Heart right ventricle (tissue), 16 donors: ENCODE measurements around the gene C13orf46. TPM values are rescaled to one million over a fixed set of nuclear protein-coding genes. Genes with fewer than 3 reads are reported as not detected.

Experiments
- ATAC-seq, 8 donors: fragments of 200-7000 bp; cut with Tn5 transposase; one replicate each; pipeline ENCODE4 v1.9.1; 2020; ENCODE audit warnings: mild to moderate bottlenecking in 8 of 8, moderate library complexity in 8 of 8, moderate number of reproducible peaks in 1 of 8
- DNase-seq, 2 donors: peaks; one replicate each; pipeline ENCODE4 v3.0.0-alpha.2; 2020
- H3K27ac ChIP-seq, 10 donors: fragments of 200-600 bp; sonication (generic) in 2 of 10; one replicate each; pipeline versions ENCODE4 v1.5.0 to v1.8.0; 2020 to 2022; ENCODE audit warnings: mild to moderate bottlenecking in 3 of 10
- H3K27me3 ChIP-seq, 7 donors: fragments of 200-600 bp; one replicate each; pipeline ENCODE4 v1.8.0; 2021 to 2022; ENCODE audit warnings: mild to moderate bottlenecking in 2 of 7
- H3K36me3 ChIP-seq, 9 donors: fragments of 200-600 bp; sonication (generic) in 1 of 9; one replicate each; pipeline versions ENCODE4 v1.5.0 to v1.8.0; 2020 to 2022; ENCODE audit warnings: mild to moderate bottlenecking in 2 of 9
- H3K4me1 ChIP-seq, 9 donors: fragments of 200-600 bp; sonication (generic) in 1 of 9; one replicate each; pipeline versions ENCODE4 v1.5.0 to v1.8.0; 2020 to 2022; ENCODE audit warnings: mild to moderate bottlenecking in 4 of 9
- H3K4me3 ChIP-seq, 10 donors: fragments of 200-600 bp; sonication (generic) in 2 of 10; one replicate each; pipeline versions ENCODE4 v1.5.0 to v1.8.0; 2020 to 2022; ENCODE audit warnings: mild to moderate bottlenecking in 7 of 10, moderate library complexity in 2 of 10
- H3K9me3 ChIP-seq, 11 donors: fragments of 200-600 bp in 10 of 11; sonication (generic) in 2 of 11; one replicate each; pipeline versions ENCODE4 v1.5.0 to v1.8.0; 2013 to 2022; ENCODE audit warnings: mild to moderate bottlenecking in 2 of 11, control low read depth in 1 of 11, moderate library complexity in 1 of 11
- CTCF ChIP-seq, 9 donors: fragments of 200-600 bp; sonication (generic) in 2 of 9; IDR thresholded peaks; one replicate each; pipeline versions ENCODE4 v1.5.0 to v1.8.0; 2021 to 2022; ENCODE audit warnings: antibody characterized with exemption in 9 of 9, mild to moderate bottlenecking in 5 of 9, moderate library complexity in 1 of 9
- WGBS, 2 donors: extraction: QIAGEN DNeasy Blood & Tissue Kit; methylation state at CpG; one replicate each; pipeline ENCODE4 v1.1.7; 2013; ENCODE audit warnings: inconsistent platforms in 1 of 2; 5-methylcytosine and 5-hydroxymethylcytosine counted together
- intact Hi-C, 10 donors: fragments of 100-400 bp; cut with DNase I; formaldehyde crosslinking; loops; one replicate each; pipeline versions ENCODE4 v1.11.1 to v1.14.2; 2022
- long read RNA-seq, 3 donors: library from polyadenylated mRNA; unstranded; transcript quantifications; one replicate each; pipeline ENCODE4 v2.0.0, GENCODE V29; 2020 to 2021
- polyA plus RNA-seq, 2 donors: library from polyadenylated mRNA; stranded (reverse); fragments of 200-250 nt; gene quantifications; one replicate each; pipeline ENCODE4 v1.2.3, GENCODE V29; 2013
- total RNA-seq, 10 donors: library from RNA; stranded (reverse); fragmentation: NEBNext Ultra II Directional in 3 of 10; extraction: Animal tissue kit (Norgen Biotek cat#: 25700) in 3 of 10; gene quantifications; one replicate each; pipeline versions ENCODE4 v1.2.1 to v1.2.4, GENCODE V29; 2021 to 2023
- donor health status: Arrhythmogenic right ventricular cardiomyopathy.
- donor health status: ischemic (EF 13 %, LVEDD 7.1; RV severe dilation, severe dysfunction).
- donor health status: healthy with polysubstance abuse.
- donor health status: DM: no; HTN: yes; CAD: no.
- donor health status: DM: no; HTN: no; CAD: no.
- donor health status: ischemic (EF 25% LVEDD 6.9; RV normal size, moderate dysfunction).
- donor health status: ischemic (EF 25% LVEDD 5.7; RV mildly dilated, moderate dysfunction).
- donor health status: healthy.
- donor health status: DM: yes; HTN: yes; CAD: no.
- donor health status: Ischemic cardiomyopathy.
- donor health status: ischemic (EF 35%, LVEDD 5.7; RV mildly dilated, moderate dysfunction).
- donor health status: nonischemic (EF 11% LVEDD 7.7; RV severe dilation, severe dysfunction).
- donor health status: DM: yes; HTN: yes; CAD: no.
- donor health status: PGD.
- donor health status: ischemic (EF 29% LVEDD 5.4; RV normal size, mild dysfunction).
- donor health status: nonischemic (EF 23%, LVEDD 6.1; RV moderate dilation, normal function).

The C13orf46 gene
- total RNA-seq (under 1 TPM; 0.15 to 0.80 (median 0.23) TPM), polyA plus RNA-seq (under 1 TPM; 0.09 to 0.37 TPM)
- long read RNA-seq, donor 1: 0 reads
- long read RNA-seq, donor 2: 0 reads
- long read RNA-seq, donor 3, partial matches to known transcripts: 0 of 1 reads
- long read RNA-seq, donor 3, other reads (novel, unspliced or antisense): 1 of 1 reads

DNA sequence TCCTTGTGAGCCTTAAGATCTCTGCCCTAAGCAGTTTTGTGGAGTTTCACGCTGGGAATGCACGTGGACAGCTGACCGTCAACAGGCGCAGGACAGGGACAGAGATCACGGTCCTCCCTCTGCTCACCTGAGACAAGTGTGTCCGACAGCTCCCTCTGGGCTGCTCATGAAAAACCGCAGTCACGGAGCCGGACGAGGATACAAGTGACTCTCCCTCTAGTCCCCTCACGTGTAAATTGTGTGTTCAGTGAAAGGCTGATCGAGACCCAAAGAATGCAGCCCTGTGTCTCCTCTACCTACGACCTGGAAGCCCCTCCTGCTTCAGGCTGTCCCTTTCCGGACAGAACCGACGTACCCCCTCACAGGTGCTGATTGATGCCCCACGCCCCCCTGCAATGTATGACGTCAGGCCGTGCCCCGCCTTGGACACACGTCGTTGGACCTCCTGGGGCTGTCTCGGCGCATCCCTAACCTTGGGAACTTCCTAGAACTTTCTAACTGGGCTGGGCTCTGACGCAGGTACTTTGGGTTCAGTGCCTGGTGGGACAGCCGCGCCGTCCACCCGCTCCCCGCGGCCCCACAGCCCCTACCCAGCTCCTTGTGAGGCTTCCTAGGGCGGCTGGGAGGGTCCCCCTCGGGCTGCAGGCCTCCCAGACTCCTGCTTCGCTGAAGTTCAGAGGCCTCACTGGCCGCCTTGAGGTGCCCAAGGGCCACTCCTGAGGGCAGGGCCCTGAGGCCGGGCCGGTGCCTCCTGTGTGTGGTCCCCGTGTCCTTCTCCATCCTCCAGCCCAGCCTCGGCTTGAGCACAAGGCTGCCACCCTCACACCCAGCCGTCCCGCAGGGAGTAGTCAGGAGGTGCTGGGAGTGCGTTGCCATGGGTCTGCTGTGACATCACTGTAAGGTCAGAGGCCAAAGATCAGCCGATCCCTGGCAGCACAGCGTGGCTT lies at the start of gene C13orf46:
TSS of gene C13orf46 (minus strand) at position 859 of the 947 bp plus-strand sequence. CDS start at position 780, 79 bp downstream.
- no peak within 1 kb of the TSS for H3K4me3 ChIP-seq
- H3K27me3 ChIP-seq: no peaks in the 10 kb centered on the region
- H3K36me3 ChIP-seq: peaks cover 0 to 43% (median 0%) of the 10 kb centered on the region in 9 donors
- peaks cover 3 to 16% (median 8%) of the 10 kb centered on the region in 9 donors for H3K4me1 ChIP-seq
- 93% methylated on average over 44 of the region's 44 CpGs for WGBS, 2 donors
- no peak within 1 kb of the TSS for H3K27ac ChIP-seq
- no peak for ATAC-seq
- TF ChIP-seq CTCF (IDR thresholded peaks at IDR 0.05): no peak
- DNase-seq: no peak
- no peaks in the 10 kb centered on the region for H3K9me3 ChIP-seq
- intact Hi-C loops: no loop called here

DNA sequence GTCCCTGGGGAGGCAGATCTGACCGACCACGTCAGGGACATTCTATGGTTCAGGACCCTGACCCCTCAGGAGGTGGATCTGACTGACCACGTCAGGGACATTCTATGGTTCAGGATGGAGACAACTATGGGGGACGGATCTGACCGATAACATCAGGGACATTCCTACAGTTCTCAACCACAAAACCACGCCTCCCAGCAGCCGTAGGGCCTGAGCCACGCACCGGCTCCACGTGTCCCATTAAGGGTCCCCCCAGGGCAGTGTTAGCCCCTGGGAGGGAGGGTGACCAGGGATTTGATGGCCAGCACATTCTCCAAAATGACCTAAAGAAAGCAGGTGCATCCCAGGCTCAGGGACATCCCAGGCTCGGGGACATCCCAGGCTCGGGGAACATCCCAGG lies 49.0 kb upstream of the C13orf46 start:
- intact Hi-C loops: no loop called here
- peaks cover 8 to 29% (median 26%) of the 10 kb centered on the region in 9 donors for H3K4me1 ChIP-seq
- H3K27me3 ChIP-seq: no peaks in the 10 kb centered on the region
- H3K36me3 ChIP-seq: peaks cover 0 to 89% (median 9%) of the 10 kb centered on the region in 9 donors
- H3K27ac ChIP-seq: no peak overlapping the region
- 91 to 96% methylated on average over 12 of the region's 12 CpGs for whole genome bisulfite sequencing, 2 donors
- no peak overlapping the region for H3K4me3 ChIP-seq
- no peak for DNase-seq
- no peak for ATAC-seq
- H3K9me3 ChIP-seq: no peaks in the 10 kb centered on the region
- TF ChIP-seq CTCF (IDR thresholded peaks at IDR 0.05): no peak

- intact Hi-C loops: no loop called here
- H3K4me1 ChIP-seq: peaks cover 8 to 25% (median 20%) of the 10 kb centered on the region in 9 donors
- H3K27me3 ChIP-seq: no peaks in the 10 kb centered on the region
- H3K9me3 ChIP-seq: no peaks in the 10 kb centered on the region
- H3K27ac ChIP-seq: no peak overlapping the region
- peaks cover 0 to 89% (median 9%) of the 10 kb centered on the region in 9 donors for H3K36me3 ChIP-seq
- no peak for DNase-seq
- TF ChIP-seq CTCF (IDR thresholded peaks at IDR 0.05): no peak
- no peak for ATAC-seq
- WGBS, 2 donors: 94% methylated on average over 9 of the region's 9 CpGs
- H3K4me3 ChIP-seq: no peak overlapping the region
These were observed 48.4 kb upstream of the C13orf46 start for GRCh38 chr13:114022309-114022669.

DNA sequence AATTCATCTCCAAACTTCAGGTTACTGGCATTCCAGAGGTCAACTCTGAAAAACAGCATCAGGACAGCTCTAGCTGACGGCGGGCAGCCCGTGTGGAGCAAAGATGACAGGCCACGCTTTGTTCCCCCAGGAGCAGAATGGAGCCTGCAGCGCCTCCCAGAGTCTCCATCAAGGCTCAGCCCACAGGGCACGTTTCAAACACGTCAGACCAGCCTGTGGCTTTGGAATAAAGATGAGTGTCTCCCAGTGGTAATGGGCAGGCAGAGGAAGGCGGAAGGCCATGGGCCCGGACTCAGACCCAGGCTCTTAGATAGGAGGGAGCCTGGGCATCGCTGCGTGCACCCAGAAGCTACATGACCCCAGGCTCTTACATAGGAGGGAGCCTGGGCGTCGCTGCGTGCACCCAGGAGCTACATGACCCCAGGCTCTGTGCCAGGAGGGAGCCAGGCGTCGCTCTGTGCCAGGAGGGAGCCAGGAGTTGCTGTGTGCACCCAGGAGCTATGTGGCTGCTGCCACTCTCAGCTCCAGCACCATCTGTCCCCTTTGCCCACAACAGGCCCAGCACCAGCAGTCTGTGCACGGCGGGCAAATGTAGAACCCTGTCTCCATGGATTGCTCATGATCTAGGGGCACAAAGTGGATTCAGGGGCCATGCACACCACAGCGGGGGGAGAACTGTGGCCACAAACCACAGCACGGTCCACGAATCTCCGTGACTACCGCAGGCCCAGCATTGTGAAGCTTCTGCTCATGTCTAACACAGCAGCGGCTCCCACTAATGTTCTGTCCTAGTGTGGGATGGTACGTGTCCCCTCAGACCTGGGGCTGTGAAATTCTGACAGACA lies 47.8 kb upstream of the C13orf46 start:
- Histone ChIP-seq H3K9me3 (no peaks in the 10 kb centered on the region), H3K4me1 (peaks cover 7 to 19% (median 14%) of the 10 kb centered on the region in 9 donors), H3K27me3 (no peaks in the 10 kb centered on the region), H3K36me3 (peaks cover 0 to 89% (median 9%) of the 10 kb centered on the region in 9 donors), H3K4me3 (no peak overlapping the region), H3K27ac (no peak overlapping the region)
- 91% methylated on average over 25 of the region's 25 CpGs for WGBS, 2 donors
- peak in 1 of 2 donors; percentile 5 for DNase-seq
- no peak for TF ChIP-seq CTCF (IDR thresholded peaks at IDR 0.05)
- intact Hi-C loops: no loop called here
- ATAC-seq: no peak
